GM21367 (cell line): Measurements from ENCODE around the gene EIF5.
"Not testable (repeated sequence)": the region's sequence is repeated elsewhere in the genome, so short reads cannot be mapped to it uniquely, and the experiment has no call there.

Experiments
- ATAC-seq: cut with Tn5 transposase; IDR thresholded peaks from one replicate; pipeline ENCODE4 v1.9.1; 2021; ENCODE audit not compliant: unreplicated experiment

The EIF5 gene

GRCh38 chr14:103334644-103335622, 896 bp downstream of the EIF5 start:
- ATAC-seq = peak; percentile 15

GRCh38 chr14:103336191-103336590, 2.2 kb downstream of the EIF5 start:
- ATAC-seq = no peak

GRCh38 chr14:103337794-103338193, 3.8 kb downstream of the EIF5 start:
- ATAC-seq = no peak

- no peak for ATAC-seq
These were observed 5.5 kb downstream of the EIF5 start for GRCh38 chr14:103339561-103339960.

GRCh38 chr14:103340480-103341212, 6.6 kb downstream of the EIF5 start:
- no peak for ATAC-seq

- ATAC-seq = no peak
These were observed 7.5 kb downstream of the EIF5 start for GRCh38 chr14:103341250-103342129.

GRCh38 chr14:103343164-103343879, 9.3 kb downstream of the EIF5 start:
- ATAC-seq = no peak

GRCh38 chr14:103343905-103344797, 10.1 kb downstream of the EIF5 start:
- ATAC-seq = no peak

GRCh38 chr14:103346286-103346685, 12.2 kb downstream of the EIF5 start:
- ATAC-seq = no peak

GRCh38 chr14:103347091-103347815, 13.2 kb downstream of the EIF5 start:
- ATAC-seq = no peak

GRCh38 chr14:103348154-103348553, 14.1 kb downstream of the EIF5 start:
- no peak for ATAC-seq

GRCh38 chr14:103349982-103350381, 15.9 kb downstream of the EIF5 start:
- no peak for ATAC-seq

GRCh38 chr14:103353362-103353761, 19.3 kb downstream of the EIF5 start:
- no peak for ATAC-seq

- no peak for ATAC-seq
These were observed 20.1 kb downstream of the EIF5 start for GRCh38 chr14:103354141-103354540.

- no peak for ATAC-seq
These were observed 22.1 kb downstream of the EIF5 start for GRCh38 chr14:103356024-103356682.

- not testable (repeated sequence) for ATAC-seq
These were observed 23.5 kb downstream of the EIF5 start for GRCh38 chr14:103357552-103357951.

GRCh38 chr14:103360548-103360947, 26.5 kb downstream of the EIF5 start:
- no peak for ATAC-seq

- no peak for ATAC-seq
These were observed 27.8 kb downstream of the EIF5 start for GRCh38 chr14:103361867-103362266.
